ENCODE measurements around the gene TNFAIP1.

The TNFAIP1 gene

DNA sequence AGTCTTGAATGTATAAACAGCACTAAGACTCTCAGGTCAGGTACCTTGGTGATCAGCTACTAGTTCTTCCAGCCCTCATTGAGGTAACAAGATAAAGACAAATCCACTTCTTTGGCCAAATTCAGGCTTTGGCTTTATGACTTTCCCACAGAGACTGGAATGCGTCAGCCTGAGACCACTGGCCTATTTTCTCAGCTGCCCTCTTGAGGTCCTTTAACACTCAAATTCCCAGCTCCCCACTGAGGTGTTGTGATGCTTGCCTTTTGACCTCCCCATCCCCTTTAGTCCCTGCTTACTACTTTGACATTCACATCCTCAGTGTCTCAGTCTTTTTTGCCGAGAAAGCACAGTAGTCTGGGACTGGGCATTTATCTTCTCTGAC lies 10.6 kb downstream of the TNFAIP1 start:
- no peak for DNase-seq (ENCODE audit: low read depth)

DNA sequence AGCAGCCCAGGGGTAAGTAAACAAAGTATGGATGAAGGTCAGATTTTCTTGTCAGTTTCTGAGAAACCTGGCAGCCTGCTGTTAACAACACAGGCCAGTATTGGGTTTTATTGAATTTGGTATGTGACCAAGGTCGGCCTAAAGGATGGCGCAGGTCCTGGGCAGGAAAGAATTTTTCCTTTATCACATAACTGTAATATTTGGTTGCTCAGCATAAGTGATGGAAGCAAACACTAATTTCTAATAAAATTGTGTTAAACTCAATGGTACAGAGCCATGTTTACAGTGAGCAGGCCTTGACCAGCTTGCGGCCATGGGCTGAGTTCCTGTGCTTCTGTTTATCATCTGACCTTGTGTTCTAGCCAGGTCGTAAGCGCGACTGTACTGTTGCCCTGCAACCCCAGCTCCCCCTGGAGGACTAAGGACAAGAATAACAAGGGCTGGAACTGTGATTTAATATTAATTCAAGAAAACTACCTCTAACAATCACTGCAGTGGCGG lies 11.2 kb downstream of the TNFAIP1 start:
- no peak for DNase-seq (ENCODE audit: low read depth)

DNA sequence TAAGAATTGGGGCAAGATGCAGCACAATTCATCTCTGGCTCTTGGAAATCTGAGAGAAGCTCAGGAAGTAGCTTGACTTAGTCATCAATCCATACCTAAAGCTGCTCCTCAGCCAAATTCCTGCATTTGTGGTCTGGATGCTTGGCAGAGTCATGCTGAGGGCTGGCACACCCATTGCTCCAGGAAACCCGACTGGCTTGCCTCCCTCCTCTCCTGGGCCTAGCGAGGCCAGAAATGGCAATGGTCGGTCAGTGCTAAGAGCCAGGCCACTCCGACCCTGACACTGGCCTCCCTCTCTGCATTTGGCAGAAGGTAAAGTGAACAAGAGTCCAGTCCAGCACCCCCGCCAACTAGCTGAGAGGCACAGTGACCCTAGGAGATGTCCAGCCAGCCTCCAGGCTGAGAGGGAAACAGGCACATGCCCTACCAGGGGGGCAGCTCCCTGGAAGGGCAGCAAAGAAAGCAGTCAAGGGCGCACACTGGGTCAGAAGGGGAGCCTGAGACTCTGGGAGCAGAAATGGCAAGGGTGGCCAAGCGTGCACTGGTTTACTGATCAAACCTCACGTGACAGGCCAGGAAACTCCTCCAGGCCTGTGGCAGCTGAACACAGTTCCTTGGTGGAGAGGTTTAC lies 11.8 kb downstream of the TNFAIP1 start:
- DNase-seq (ENCODE audit: low read depth) = no peak

DNA sequence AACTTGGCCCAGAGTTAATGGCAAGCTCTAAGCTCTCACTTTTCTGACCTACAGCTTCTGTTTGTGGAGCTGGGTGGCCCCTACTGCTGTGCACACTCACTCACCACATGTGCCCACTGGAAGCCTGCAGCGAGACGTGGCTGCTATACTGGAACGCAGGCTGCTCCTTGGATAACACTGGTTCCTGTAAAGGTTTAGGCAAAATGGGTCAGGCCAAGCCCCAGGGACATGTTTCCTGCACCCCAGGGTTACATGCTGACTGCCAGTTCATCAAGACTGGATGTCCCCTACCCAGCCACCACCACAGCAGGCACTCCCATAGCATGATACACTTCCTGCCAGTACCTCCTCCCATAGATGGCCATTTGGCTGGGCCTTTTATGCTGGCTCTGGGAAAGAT lies 13.4 kb downstream of the TNFAIP1 start:
- DNase-seq (ENCODE audit: low read depth) = no peak

DNA sequence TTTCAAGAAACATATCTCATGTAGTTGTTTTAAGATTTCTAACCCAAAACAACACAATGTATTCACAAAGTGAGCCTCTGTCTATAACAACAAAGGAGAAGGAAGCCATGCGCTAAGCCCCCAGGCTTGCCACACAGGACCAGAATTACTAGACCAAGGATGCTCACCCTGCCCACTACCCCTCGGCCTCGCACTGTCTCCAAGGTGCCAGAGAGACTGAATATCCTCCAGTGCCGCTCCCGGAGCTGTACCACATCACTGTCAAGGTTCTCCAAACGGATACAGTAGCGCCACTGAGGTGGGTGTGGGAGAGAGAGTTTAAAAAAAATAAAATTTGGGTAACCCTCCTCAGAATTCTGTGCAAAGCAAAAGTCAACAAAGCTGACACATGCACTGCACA lies 14.7 kb downstream of the TNFAIP1 start:
- no peak for DNase-seq (ENCODE audit: low read depth)

DNA sequence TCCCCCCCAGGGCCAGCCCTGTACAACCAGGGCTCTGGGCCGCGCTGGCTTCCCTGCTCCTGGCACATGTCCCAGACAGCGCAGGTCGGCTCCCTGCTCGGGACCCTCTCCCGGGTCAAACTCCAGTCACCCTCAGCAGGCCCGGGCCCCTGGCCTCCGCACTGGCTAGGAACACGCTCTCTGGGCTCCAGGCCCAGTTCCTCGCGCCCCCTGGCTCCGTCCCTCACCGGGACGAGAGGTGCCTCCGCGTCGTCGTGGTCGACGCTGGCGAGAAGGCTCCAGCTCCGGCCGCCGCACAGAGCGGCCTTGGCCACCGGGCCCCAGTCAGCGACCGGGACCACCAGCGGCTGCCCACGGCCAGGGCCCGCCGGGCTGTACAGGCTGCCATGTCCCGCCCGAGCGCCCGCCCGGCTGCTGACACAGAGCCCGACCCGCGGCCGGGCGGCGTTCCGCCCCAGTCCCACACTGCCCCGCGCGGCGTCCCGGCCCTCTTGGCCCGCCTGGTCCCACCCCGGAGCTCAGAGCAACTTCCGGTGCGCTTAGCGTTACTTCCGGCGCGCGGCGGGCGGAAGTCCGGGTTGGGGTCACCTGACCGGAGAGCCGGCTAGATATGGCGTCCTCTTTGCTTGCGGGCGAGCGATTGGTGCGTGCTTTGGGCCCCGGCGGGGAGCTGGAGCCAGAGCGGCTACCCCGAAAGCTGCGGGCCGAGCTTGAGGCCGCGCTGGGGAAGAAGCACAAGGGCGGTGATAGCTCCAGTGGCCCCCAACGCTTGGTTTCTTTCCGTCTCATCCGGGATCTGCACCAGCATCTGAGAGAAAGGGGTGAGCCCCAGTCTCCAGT lies 21.7 kb downstream of the TNFAIP1 start, which contains the start of gene POLDIP2:
Gene POLDIP2 (minus strand): TSS at position 467 of the 840 bp plus-strand sequence. CDS start 79 bp downstream, at position 388.
- peak; percentile 89 for DNase-seq (ENCODE audit: low read depth)

DNA sequence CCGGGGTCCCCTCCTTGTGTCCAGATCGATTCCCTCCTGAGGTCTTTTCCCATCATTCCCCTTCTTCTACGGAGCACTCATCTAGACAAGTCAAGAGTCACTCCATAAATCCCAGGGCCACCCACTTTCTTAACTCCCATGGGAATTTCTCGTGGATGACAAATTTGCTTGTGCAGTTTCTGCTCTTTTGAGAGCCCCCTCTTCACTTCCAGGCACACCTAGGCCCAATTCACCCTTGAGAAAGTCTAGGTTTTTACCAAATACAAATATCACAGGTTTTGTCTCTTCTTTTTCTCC lies 22.3 kb downstream of the TNFAIP1 start:
- DNase-seq (ENCODE audit: low read depth) = no peak

DNA sequence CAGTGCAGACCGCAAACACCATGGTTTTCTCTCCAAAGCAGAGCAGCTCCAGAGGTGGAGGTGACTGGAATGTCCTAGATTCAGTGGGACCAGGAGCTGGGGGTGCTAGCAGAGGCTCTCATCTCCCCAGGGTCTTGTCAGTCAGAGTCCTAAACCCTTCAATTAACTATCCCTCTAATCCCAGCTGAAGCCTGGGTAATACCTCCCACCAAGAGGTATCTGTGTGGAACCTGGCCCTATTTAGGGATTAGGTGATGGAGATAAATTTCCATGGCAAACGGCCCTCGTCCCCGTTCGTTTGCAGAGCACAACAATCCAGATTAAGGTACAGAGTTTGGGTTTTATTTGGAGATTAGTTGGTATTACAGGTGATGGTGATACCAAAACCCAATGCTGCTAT lies 27.6 kb downstream of the TNFAIP1 start:
- no peak for DNase-seq (ENCODE audit: low read depth)

DNA sequence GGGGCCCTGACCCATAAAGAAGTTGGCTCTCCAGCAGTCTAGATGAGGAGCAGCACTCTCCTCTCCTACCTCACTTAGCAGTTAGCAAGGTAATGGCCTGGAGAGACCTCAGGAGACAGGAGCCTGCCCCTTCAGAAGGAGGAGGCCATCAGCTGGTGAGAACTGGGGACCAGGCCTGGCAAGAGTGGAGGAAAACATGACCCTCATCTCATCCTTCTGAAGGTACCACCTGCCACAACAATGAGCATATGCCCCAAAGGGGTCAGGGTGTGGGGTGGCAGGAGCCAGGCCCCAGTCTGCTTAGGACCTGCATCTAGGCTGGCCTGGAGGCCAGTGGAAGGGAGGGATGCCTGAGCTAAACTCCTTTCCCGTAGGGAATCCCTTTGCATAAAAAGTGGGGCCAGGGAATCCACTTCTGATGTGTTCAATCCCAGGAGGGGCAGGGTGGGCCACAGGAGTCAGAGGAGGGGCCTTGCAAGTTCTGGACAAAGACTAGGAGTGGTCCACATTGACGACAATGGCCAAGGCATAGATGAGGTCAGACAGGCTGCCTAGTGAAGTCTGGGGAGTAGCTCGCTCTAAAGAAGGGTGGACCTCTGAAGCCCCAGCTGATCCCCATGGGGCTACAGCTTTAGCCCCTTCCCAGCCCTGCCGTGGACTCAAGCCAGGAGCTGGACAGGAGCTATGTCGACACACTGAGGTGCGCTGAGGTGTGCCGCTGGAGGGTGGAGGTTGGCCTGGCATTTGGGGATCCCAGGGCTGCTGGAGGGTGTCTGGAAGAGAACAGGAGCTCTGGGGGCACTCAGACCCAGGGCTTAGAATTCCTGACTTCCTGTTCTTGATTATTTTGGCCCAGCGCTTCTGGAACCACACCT lies 28.5 kb downstream of the TNFAIP1 start:
- DNase-seq (ENCODE audit: low read depth) = no peak

DNA sequence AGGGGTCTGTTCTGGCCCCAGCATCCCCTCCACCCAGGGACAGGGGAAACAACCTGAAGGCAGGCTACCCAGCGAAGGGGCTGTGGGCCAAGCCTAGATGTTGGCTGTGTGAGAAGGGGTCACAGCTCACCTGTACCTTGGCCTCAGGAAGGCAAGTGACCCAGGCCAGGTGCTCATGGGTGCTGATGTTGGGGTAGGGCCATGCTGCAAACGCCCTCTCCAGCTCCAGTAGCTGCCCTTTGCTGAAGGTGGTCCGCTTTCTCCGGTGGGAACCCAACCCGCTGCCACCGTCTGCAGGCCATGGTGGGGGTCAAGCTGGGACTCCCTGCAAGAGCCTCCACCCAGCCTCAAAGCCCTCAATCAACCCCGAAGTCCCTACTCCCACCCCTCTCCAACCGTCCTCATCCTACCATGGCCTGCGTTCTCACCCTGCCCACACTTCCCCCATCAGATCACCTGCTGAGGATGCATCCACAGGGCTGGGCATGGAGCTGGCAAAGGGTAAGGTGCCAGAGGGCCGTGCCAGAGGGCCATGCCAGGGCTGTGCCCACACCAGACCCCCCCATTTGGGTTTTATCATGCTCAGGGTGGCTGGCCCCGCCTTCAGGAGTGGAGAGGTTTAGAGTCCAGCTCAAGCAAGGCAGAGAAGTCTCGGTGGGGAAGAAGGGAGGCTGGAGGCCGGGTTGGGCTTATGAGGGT lies 29.3 kb downstream of the TNFAIP1 start, which contains the start of gene SEBOX:
Gene SEBOX (minus strand): TSS at position 535 of the 699 bp plus-strand sequence. CDS start 48 bp downstream, at position 487.
- no peak for DNase-seq (ENCODE audit: low read depth)

DNA sequence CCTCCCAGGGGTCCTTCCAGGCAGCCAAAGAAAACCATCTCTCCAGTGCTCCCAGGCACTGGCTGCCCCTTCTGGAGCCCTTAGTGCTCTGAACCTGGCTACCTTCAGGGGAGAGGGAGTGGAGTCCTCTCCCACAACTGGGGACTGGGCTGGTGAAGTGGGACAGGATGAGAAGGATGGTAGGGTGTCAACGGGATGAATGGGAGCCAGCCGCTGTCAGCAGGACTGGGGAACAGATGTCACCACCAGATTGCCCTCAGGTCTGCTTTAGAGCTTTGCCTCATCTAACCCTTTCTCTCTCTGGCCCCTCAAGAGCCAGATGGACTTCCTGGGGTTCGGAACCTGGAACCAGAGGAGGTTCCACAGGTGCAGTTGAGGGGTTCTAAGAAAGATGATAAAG lies 29.9 kb downstream of the TNFAIP1 start:
- DNase-seq (ENCODE audit: low read depth) = no peak

DNA sequence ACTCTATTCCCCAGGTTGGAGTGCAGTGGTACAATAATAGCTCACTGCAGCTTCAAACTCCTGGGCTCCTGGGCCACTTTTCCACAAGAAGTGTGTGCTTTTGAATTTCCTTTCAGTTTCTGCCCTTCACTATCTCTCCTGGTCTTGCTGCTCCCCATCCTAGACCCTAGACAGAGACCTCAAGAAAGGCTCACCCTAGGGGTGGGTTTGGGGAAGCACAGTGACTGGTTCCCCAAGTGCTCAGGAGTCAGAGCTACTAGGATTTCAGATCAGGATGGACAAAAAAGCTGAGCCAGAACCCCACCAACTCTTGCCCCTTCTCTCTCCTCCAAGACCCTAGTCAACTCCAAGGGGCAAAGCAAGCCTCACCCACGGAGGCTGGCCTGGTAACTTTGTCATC lies 31.0 kb downstream of the TNFAIP1 start:
- no peak for DNase-seq (ENCODE audit: low read depth)

DNA sequence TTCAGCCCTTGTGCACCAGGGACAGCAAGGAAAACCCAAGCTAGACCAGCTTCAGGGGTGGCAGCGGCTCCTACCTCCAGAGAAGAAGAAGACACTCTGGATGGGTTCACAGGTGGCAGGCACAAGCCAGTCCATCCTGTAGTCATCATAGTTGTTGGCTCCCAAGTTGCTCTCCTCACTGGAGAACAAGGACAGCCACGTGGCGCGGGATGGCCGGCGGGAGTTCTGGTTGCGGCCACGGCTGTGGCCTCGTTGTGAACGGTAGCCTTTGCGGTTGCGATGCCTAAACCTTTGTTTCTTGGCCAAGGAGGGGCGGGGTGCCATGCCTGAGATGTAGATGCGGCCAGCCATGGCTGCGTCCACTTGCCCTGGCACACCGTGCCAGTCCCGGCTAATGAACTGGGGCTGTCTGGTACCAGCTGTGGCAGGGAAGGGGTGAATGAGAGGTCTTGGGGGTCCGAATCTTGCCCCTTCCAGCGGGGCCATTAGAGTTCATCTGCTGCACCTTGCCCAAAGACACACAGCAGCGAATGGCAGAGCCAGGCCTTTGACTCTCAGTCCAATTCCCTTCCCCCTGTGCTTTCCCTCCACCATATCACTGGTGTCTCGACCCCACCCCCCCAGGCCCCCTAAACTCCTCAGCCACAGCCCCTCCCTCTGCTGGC lies 32.2 kb downstream of the TNFAIP1 start:
- DNase-seq (ENCODE audit: low read depth) = no peak

DNA sequence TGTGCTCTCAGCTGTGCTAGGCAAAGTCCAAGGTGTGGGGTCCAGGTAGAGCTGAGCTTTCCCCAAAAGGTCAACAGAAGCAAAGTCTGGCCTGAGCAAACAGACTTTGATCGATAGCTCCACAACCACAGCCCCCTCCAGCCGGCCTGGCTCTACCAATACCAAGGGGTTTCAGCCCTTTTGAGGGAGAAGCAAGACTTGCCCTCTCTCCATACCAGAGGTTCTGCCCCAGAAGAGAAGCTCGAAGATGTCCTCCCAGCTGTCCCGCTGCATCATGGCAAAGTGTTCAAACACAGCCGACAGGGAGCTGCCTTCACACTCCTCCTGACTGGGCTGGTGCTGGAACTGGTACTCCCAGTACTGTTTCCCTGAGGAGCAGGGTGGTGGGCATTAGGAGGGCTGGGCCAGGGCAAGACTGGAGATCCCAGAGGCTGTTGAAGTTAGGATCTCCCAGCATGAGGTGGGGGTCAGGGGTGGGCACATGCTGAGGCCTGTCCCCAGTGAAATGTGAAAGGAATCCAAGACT lies 32.8 kb downstream of the TNFAIP1 start:
- no peak for DNase-seq (ENCODE audit: low read depth)

DNA sequence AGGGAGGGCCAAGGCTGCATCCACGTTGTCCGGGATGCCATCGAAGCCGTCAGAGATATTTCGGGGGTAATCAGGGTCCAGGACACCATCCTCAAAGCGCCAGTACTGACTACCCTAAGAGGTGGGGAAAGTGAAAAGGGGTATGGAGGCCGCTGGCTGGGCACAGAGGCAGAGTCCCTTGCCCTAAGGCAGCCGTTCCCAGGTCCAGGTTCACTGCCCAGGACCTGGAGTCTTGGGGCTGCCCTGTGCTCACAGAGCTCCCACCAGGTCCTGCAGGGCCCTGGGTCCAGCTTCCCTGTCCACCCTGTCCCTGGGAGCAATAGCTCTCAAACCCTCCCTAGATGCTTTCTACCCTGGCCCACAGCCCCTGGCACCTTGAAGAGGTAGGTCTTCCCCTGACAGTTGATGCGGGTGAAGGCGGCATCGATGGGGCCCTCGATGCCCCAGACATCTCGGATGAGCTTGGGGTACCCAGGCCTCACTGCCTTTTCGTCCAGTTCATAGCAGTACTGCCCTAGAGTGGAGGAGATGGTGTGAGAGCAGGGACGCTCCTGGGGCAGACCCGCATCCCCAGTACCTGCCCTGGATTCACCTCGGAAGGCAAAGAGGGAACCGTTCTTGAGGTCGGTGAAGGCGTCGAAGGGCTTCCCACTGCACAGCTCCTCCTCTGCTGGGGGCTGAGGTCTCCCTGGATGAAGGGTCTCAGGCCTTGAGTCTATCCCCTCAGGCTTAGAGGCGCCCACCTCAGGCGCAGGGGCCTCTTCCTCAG lies 33.5 kb downstream of the TNFAIP1 start:
- no peak for DNase-seq (ENCODE audit: low read depth)

DNA sequence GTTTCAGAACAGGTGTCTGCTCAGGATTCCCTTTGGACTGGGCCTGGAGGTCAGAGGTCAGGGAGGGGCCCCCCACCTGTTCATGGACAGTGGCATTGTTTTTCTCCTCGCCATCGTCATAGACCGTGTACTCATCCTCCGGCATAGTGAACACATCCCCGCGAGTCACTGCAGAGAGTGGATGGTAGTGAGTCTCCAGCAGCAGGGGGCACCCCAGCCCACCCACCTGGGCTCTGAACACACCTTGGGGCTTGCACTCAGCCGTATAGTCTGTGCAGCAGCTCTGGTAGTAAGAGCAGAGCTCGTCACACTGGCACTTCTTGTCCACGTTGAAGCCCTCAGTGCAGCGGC lies 34.1 kb downstream of the TNFAIP1 start:
- DNase-seq (ENCODE audit: low read depth) = no peak

DNA sequence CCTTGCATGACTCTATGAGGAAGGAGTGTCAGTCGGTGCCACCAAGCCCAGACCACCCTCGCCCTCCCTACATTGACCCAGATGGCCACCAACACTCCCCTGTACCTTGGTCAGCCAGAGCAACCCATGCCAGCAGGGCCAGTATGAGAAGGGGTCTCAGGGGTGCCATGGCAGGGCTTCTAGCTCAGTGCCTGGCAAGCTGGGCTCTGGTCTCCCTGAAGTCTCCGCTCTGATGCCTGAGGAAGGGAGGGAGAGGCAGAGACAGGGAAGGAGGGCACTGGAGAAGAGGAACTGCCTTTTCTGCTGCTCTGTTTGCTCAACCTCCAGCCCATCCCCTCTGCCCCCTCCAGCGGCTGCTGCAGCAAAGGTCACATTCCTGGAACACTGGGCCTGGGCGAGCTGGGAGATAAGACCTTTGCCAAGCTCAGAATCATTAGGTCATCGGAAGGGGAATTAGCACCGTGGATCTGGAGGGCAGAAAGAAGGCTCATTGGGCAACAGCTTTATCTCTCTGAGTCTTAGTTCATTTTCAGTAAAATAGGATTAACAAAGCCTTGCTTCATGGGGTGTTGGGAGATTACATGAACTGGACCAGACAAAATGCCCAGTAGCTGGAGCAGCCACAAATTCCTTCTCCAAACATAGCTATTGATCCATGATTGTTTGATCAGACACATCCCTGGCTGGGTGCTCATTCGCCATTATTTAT lies 34.6 kb downstream of the TNFAIP1 start, which contains the start of gene VTN:
Gene VTN (minus strand): TSS at position 273 of the 709 bp plus-strand sequence. CDS start 104 bp downstream, at position 169.
- no peak for DNase-seq (ENCODE audit: low read depth)

DNA sequence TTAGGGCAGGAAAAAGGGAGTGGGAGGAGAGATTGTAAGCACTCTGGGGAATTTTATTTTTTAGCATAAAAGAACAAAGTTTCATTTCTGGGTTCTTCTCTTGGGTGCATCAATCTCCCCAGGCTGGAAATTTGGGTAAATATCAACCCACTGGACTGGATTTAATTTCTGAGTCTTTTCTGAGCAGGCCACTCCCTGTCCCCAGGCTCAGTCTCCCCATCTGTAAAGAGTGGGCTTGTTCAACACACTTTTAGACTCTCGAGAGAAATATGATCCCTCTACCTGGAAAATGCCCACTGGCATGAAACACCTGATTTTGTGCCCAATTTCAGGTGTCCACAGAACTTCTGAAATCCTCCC lies 35.2 kb downstream of the TNFAIP1 start:
- no peak for DNase-seq (ENCODE audit: low read depth)
